ENCODE results near the gene SUN1.

Gene SUN1

GRCh38 chr7:891805-892204 is 59.5 kb downstream of the SUN1 start:
- no peak for DNase-seq (ENCODE audit: low read depth)

DNA sequence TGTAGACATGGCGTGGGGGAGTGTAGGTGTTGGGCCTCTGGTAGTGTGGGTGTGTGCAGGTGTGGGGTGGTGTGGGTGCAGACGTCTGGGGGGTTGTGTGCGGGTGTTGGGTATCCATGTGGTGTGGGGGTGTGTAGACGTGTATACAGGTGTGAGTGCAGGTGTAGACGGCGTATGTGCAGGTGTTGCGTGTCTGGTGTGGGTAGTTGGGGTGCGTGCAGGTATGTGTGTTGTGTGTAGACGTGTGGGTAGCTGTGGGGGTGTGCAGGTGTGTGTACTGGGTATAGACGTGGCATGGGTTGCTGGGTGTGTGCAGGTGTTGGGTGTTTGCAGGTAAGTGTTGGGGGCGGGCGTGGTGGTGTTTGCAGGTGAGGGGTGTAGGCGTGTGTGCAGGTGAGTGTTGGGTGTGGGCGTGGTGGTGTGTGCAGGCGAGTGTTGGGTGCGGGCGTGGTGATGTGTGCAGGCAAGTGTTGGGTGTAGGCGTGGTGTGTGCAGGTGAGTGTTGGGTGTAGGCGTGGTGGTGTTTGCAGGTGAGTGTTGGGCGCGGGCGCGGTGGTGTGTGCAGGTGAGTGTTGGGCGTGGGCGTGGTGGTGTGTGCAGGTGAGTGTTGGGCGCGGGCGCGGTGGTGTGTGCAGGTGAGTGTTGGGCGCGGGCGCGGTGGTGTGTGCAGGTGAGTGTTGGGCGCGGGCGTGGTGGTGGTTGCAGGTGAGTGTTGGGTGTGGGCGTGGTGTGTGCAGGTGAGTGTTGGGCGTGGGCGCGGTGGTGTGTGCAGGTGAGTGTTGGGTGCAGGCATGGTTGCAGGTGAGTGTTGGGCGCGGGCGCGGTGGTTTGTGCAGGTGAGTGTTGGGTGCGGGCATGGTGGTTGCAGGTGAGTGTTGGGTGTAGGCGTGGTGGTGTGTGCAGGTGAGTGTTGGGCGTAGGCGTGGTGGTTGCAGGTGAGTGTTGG is 60.6 kb downstream of the SUN1 start:
- DNase-seq (ENCODE audit: low read depth), result no peak

GRCh38 chr7:893686-894085 is 61.4 kb downstream of the SUN1 start:
- no peak for DNase-seq (ENCODE audit: low read depth)

GRCh38 chr7:894164-894867 is 62.0 kb downstream of the SUN1 start:
- no peak for DNase-seq (ENCODE audit: low read depth)

GRCh38 chr7:894927-895450 is 62.7 kb downstream of the SUN1 start:
- no peak for DNase-seq (ENCODE audit: low read depth)

DNA sequence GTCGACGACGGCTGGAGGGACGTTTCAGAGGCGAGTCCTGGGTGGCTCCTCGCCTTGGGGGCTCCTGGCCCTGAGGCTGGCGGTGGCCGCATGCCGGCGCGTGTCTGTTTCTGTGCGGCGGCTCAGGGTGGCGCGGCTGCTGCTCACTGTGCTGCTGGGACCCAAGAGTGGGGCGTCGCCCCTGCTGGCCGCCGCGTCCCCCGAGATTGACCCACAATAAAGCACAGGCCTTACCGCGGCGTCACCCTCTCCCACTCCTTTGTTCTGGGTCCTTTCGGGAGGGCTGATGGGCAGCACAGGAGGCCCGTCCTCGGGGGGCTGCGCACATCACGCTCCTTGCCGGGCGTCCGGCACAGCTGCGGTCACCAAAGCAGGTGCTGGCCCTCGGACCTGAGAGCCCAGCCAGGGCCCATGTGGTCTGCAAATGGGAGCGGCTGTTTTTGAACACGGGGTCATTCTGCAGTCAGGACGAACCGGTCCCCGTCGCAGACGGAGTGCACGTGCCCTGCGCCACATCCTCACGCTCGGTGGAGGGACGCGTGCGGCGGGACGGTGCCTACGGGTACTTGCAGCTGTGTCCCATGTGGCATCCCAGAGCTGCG is 63.3 kb downstream of the SUN1 start:
- DNase-seq (ENCODE audit: low read depth), result no peak

DNA sequence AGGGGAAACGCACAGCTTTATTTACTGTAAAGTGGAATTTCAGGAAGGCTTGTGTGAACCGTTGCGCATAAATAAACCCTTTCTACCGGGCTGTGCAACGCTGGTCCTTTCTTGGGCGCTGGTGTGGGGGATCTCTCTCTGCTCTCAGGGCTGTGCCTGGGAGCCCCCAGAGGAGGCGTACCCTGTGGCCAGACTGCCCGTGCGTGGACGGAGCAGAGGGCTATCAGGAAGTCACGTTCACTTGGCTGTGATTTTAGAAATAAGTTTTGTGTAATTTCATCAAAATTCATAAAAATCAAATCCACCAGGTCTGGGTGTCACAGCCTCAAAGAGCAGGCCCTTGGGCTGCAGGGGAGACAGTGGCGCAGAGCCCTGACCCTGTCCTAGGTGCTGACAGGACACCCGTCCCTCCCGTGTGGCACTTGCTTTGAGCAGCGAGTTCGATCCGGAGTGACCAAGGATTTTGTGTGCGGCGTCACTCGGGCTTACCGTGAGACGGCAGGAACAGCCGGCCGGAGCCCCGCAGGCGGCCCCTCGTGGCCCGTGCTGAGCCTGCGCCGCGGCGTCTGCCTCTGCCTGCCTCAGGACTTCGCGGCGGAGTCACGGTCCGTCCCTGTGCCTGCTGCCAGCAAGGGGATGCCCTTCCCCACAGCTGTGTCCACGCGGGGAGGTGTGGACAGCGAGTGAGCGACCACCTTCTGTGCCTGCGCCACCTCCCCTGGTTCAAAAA is 64.2 kb downstream of the SUN1 start:
- DNase-seq (ENCODE audit: low read depth), result no peak

DNA sequence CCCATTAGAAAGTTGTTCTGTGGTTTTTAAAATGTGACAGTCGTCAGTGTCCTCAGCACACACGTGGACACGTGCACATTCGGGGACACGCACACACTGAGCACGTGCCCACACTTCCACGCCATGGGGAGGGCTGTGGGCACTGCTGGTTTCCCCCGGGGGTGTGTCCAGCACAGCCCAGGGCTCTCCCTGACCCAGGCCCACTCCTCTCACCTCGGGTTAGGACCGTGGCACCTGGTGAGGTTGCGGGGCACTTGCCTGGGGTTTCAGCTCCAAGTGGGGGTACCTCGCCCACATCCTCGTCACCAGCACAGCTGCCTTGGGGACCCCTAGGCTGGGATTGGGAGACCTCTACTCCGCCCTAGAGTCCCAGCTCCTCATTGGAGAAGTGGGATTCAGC is 64.8 kb downstream of the SUN1 start:
- DNase-seq (ENCODE audit: low read depth), result no peak

GRCh38 chr7:897771-898376 is 65.6 kb downstream of the SUN1 start:
- DNase-seq (ENCODE audit: low read depth), result no peak

- DNase-seq (ENCODE audit: low read depth), result no peak
These were observed 66.2 kb downstream of the SUN1 start for GRCh38 chr7:898460-898854.

GRCh38 chr7:898855-899681 is 66.8 kb downstream of the SUN1 start:
- DNase-seq (ENCODE audit: low read depth), result no peak

GRCh38 chr7:899806-900205 is 67.5 kb downstream of the SUN1 start:
- no peak for DNase-seq (ENCODE audit: low read depth)

GRCh38 chr7:900331-901040 is 68.2 kb downstream of the SUN1 start:
- no peak for DNase-seq (ENCODE audit: low read depth)

DNA sequence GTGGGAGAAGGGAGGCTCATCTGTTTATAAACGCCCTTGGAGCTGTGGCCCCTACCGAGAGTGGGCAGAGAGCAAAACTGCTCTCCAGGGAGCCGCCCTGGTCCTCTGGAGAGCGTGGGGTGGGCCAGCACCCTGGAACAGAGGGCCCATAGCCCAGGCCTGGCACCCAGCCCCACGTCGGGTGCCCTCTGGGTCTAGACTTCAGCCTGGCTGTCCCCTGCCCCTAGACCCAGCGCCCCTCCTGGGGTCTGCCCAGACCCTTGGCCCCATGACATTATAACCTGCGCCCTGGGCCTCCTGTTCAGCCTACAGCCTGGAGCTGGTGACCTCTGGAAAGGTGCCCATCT is 68.7 kb downstream of the SUN1 start:
- no peak for DNase-seq (ENCODE audit: low read depth)

DNA sequence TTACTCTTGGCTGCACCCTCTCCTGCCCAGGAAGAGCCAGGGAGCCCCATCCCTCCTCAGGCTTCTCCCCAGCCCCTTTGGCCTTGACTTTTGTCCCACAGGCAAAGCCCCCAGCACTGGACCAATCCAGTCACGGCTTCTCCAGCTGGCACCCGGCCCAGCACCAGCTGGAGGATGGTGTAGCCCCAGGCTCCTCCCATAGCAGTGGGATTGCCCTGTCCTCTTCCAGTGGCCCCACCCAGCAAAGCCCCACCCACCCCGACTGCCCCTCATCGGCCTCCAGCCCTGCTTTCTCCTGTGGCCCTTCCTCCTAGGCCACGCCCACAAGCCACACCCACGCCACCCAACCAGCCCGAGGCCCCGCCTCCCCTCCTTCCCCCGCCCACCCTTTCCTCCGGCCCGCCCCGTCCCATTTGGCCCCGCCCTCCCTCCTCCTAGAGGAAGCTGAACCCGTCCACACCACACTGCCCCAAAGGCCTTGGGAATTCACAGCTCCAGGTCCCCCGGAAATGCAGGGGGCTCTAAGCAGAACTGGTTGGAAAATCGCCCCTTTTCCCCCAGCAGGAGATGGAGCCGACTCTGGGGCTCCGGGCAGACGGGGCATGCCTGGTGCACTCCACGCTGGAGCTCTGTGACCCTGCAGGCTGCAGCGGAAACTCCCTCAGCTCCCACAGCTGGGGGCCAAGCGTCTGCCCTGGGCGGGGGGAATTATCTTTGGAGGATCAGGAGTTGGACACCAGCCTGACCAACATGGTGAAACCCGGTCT is 69.3 kb downstream of the SUN1 start:
- DNase-seq (ENCODE audit: low read depth), result peak; percentile 39

GRCh38 chr7:902996-903395 is 70.7 kb downstream of the SUN1 start:
- DNase-seq (ENCODE audit: low read depth), result no peak

DNA sequence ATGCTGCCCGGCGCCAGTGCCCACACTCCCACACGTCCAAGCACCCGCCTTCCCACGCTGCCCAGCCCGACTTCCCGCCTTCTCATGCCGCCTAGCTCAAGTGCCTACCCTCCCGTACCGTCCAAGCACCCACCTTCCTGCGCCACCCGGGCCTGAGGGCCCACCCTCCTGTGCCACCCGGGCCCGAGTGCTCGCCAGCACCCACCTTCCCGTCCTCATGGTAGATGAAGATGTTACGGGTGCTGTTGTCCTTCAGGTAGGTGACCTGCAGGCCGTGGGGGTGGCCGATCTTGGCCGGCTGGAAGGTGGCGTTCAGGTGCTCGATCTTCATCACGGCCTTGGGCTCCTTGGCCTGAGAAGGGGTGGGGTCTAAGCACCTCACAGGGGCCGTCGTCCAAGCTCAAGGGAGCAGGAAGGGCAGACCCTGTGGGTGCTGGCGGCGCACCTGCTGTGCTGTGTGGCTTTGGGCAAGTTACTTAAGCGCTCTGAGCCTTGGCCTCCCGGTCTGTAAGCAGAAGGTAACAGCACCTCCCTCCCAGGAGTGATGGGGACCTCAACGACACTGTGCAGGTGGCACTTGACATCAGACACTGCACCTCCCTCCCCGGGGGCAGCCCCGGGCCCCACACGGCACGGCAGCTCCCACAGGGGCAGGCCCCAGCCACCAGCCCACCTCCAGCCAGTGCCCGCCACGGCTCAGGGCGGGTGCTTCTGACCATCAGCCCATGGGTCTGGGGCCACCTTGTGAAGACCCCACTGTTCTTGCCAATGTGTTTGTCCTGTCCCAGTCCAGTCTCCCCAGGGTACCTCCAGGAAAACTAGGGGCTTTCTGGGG is 71.9 kb downstream of the SUN1 start:
- no peak for DNase-seq (ENCODE audit: low read depth)

GRCh38 chr7:904847-905246 is 72.6 kb downstream of the SUN1 start:
- DNase-seq (ENCODE audit: low read depth), result no peak

DNA sequence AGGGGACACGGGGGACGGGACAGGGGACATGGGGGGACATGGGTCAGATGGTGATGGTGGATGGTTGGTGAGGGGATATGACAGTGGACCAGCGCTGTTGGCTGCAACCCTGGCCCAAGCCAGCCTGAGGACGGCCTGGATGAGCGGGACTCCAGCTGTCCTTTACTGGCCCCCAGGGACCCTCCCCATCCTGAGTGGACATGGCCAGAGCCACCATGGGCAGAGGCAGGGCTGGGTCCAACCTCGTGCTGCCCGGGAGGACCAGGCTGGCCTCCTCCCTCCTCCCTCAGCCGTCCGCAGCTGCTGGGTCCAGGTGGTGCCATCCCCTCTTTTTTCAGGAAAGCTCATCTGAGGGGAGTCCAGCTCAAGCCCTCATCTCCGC is 74.5 kb downstream of the SUN1 start:
- no peak for DNase-seq (ENCODE audit: low read depth)

Data from activated T-cell treated with anti-CD3 and anti-CD28 coated beads for 24 hours (primary cell).